Measurements from ENCODE around the gene PKNOX2.

DNA sequence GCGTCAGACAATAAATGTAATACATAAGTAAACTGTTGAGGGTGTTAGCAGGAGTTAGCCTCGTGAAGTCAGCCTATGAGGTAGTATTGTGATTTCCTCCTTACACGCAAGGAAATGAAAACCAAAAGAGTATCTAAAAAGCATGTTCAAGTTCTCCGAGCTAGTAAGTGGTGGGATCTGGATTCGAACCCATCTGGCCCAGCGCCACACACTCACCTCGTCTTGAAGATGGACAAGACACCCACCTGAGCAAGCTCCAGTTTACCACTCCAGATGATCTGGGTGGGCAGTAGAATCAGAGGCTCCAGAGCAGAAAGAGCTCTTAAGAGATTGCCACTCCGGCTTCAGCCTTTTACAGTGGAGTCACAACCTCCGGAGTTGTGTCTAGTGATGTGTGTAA lies 140.3 kb downstream of the PKNOX2 start:
- TF ChIP-seq, protein P1, sequence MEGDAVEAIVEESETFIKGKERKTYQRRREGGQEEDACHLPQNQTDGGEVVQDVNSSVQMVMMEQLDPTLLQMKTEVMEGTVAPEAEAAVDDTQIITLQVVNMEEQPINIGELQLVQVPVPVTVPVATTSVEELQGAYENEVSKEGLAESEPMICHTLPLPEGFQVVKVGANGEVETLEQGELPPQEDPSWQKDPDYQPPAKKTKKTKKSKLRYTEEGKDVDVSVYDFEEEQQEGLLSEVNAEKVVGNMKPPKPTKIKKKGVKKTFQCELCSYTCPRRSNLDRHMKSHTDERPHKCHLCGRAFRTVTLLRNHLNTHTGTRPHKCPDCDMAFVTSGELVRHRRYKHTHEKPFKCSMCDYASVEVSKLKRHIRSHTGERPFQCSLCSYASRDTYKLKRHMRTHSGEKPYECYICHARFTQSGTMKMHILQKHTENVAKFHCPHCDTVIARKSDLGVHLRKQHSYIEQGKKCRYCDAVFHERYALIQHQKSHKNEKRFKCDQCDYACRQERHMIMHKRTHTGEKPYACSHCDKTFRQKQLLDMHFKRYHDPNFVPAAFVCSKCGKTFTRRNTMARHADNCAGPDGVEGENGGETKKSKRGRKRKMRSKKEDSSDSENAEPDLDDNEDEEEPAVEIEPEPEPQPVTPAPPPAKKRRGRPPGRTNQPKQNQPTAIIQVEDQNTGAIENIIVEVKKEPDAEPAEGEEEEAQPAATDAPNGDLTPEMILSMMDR (conservative IDR thresholded peaks at IDR 0.05) = no peak
- TF ChIP-seq ZFX (IDR thresholded peaks at IDR 0.05) = no peak

All from C4-2B (cell line).